IPS DF 6.9 (cell line): ENCODE results near the gene FOXO1.
"Not testable (repeated sequence)": the region's sequence is repeated elsewhere in the genome, so short reads cannot be mapped to it uniquely, and the experiment has no call there.

Source experiments
- DNase-seq: peaks from one replicate; pipeline ENCODE4 v3.0.0-alpha.2; 2013; ENCODE audit warnings: low read depth, low spot score
- H3K27ac ChIP-seq: one replicate; pipeline ENCODE4 v1.5.1; 2013; ENCODE audit warnings: low read length, control low read depth
- H3K27me3 ChIP-seq: 2 replicates; pipeline ENCODE4 v1.6.1; 2013; ENCODE audit warnings: mild to moderate bottlenecking, low read length; ENCODE audit not compliant: control insufficient read depth, insufficient read depth
- H3K36me3 ChIP-seq: 2 replicates; pipeline ENCODE4 v1.6.1; 2013; ENCODE audit warnings: low read length; ENCODE audit not compliant: control insufficient read depth, insufficient read depth
- H3K4me1 ChIP-seq: 2 replicates; pipeline ENCODE4 v1.6.1; 2013; ENCODE audit warnings: low read length; ENCODE audit not compliant: control insufficient read depth, insufficient read depth
- H3K4me3 ChIP-seq: 2 replicates; pipeline ENCODE4 v1.5.1; 2013; ENCODE audit warnings: mild to moderate bottlenecking, low read length
- H3K9me3 ChIP-seq: 2 replicates; pipeline ENCODE4 v1.6.1; 2013; ENCODE audit warnings: low read length, inconsistent platforms; ENCODE audit not compliant: control insufficient read depth, insufficient read depth
- WGBS: extraction: QIAGEN DNeasy Blood & Tissue Kit; methylation state at CpG from one replicate; pipeline ENCODE4 v1.1.7; 2013; ENCODE audit warnings: mixed read lengths, missing lambda C conversion rate; ENCODE audit not compliant: insufficient read length, insufficient coverage; 5-methylcytosine and 5-hydroxymethylcytosine counted together

FOXO1 gene

GRCh38 chr13:40666933-40667621 lies 636 bp upstream of the FOXO1 start:
- Histone ChIP-seq H3K4me1 (peaks cover 3% of the 10 kb centered on the region; the same call in 1 of the 2 replicates), H3K4me3 (peak overlapping the region; percentile 88), H3K27ac (no peak overlapping the region), H3K36me3 (no peaks in the 10 kb centered on the region), H3K9me3 (no peaks in the 10 kb centered on the region), H3K27me3 (no peaks in the 10 kb centered on the region)
- no CpG with 5 or more reads among the region's 67 CpGs for WGBS
- DNase-seq: no peak

GRCh38 chr13:40665126-40666044 lies 1.1 kb downstream of the FOXO1 start:
- DNase-seq: no peak
- Histone ChIP-seq H3K27ac (no peak overlapping the region), H3K36me3 (no peaks in the 10 kb centered on the region), H3K27me3 (no peaks in the 10 kb centered on the region), H3K9me3 (no peaks in the 10 kb centered on the region), H3K4me1 (peaks cover 4% of the 10 kb centered on the region; the same call in 1 of the 2 replicates), H3K4me3 (peak overlapping the region; percentile 88)
- no CpG with 5 or more reads among the region's 117 CpGs for WGBS

- DNase-seq: no peak
- no peak overlapping the region for H3K27ac ChIP-seq
- no peaks in the 10 kb centered on the region for H3K36me3 ChIP-seq
- no peaks in the 10 kb centered on the region for H3K27me3 ChIP-seq
- no peaks in the 10 kb centered on the region for H3K9me3 ChIP-seq
- peak overlapping the region; percentile 88 for H3K4me3 ChIP-seq
- H3K4me1 ChIP-seq: peaks cover 4% of the 10 kb centered on the region; the same call in 1 of the 2 replicates
- WGBS: no CpG with 5 or more reads among the region's 77 CpGs
Observed at GRCh38 chr13:40664350-40665125, 1.9 kb downstream of the FOXO1 start.

GRCh38 chr13:40664100-40664349 lies 2.4 kb downstream of the FOXO1 start:
- not testable (repeated sequence) for H3K27ac ChIP-seq, H3K36me3 ChIP-seq, H3K27me3 ChIP-seq, H3K9me3 ChIP-seq, H3K4me1 ChIP-seq, DNase-seq
- no CpG with 5 or more reads among the region's 17 CpGs for WGBS
- peak overlapping the region; percentile 88 for H3K4me3 ChIP-seq

GRCh38 chr13:40662866-40663265 lies 3.6 kb downstream of the FOXO1 start:
- no peaks in the 10 kb centered on the region for H3K36me3 ChIP-seq
- H3K9me3 ChIP-seq: no peaks in the 10 kb centered on the region
- H3K27ac ChIP-seq: no peak overlapping the region
- no peaks in the 10 kb centered on the region for H3K27me3 ChIP-seq
- H3K4me3 ChIP-seq: no peak overlapping the region
- DNase-seq: no peak
- H3K4me1 ChIP-seq: peaks cover 3% of the 10 kb centered on the region; the same call in 1 of the 2 replicates

- DNase-seq: no peak
- no CpG with 5 or more reads among the region's 10 CpGs for WGBS
- Histone ChIP-seq H3K9me3 (no peaks in the 10 kb centered on the region), H3K27me3 (no peaks in the 10 kb centered on the region), H3K4me3 (no peak overlapping the region), H3K36me3 (no peaks in the 10 kb centered on the region), H3K4me1 (peaks cover 2% of the 10 kb centered on the region; the same call in 1 of the 2 replicates), H3K27ac (no peak overlapping the region)
Observed at GRCh38 chr13:40661875-40662665, 4.4 kb downstream of the FOXO1 start.

GRCh38 chr13:40660692-40661091 lies 5.7 kb downstream of the FOXO1 start:
- no peak overlapping the region for H3K4me3 ChIP-seq
- WGBS: no CpG with 5 or more reads among the region's 5 CpGs
- H3K27ac ChIP-seq: peak overlapping the region; percentile 6

GRCh38 chr13:40660141-40660664 lies 6.2 kb downstream of the FOXO1 start:
- peaks cover 2% of the 10 kb centered on the region; the same call in 1 of the 2 replicates for H3K4me1 ChIP-seq
- WGBS: no CpG with 5 or more reads among the region's 4 CpGs
- no peak for DNase-seq
- peak overlapping the region; percentile 6 for H3K27ac ChIP-seq
- H3K4me3 ChIP-seq: no peak overlapping the region
- H3K9me3 ChIP-seq: no peaks in the 10 kb centered on the region
- no peaks in the 10 kb centered on the region for H3K27me3 ChIP-seq
- H3K36me3 ChIP-seq: no peaks in the 10 kb centered on the region

More at GRCh38 chr13:40660692-40661091, 5.7 kb downstream of the FOXO1 start:
- Histone ChIP-seq H3K36me3 (no peaks in the 10 kb centered on the region), H3K9me3 (no peaks in the 10 kb centered on the region), H3K4me1 (peaks cover 2% of the 10 kb centered on the region; the same call in 1 of the 2 replicates), H3K27me3 (no peaks in the 10 kb centered on the region)
- DNase-seq: no peak

GRCh38 chr13:40657951-40658350 lies 8.5 kb downstream of the FOXO1 start:
- Histone ChIP-seq H3K27me3 (no peaks in the 10 kb centered on the region), H3K27ac (no peak overlapping the region), H3K4me3 (no peak overlapping the region), H3K4me1 (peaks cover 3% of the 10 kb centered on the region; the same call in 1 of the 2 replicates), H3K9me3 (no peaks in the 10 kb centered on the region), H3K36me3 (no peaks in the 10 kb centered on the region)
- DNase-seq: no peak
- no CpG with 5 or more reads among the region's 4 CpGs for WGBS
